ENCODE data around the gene RAD18.

RAD18 gene, protein sequence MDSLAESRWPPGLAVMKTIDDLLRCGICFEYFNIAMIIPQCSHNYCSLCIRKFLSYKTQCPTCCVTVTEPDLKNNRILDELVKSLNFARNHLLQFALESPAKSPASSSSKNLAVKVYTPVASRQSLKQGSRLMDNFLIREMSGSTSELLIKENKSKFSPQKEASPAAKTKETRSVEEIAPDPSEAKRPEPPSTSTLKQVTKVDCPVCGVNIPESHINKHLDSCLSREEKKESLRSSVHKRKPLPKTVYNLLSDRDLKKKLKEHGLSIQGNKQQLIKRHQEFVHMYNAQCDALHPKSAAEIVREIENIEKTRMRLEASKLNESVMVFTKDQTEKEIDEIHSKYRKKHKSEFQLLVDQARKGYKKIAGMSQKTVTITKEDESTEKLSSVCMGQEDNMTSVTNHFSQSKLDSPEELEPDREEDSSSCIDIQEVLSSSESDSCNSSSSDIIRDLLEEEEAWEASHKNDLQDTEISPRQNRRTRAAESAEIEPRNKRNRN

DNA sequence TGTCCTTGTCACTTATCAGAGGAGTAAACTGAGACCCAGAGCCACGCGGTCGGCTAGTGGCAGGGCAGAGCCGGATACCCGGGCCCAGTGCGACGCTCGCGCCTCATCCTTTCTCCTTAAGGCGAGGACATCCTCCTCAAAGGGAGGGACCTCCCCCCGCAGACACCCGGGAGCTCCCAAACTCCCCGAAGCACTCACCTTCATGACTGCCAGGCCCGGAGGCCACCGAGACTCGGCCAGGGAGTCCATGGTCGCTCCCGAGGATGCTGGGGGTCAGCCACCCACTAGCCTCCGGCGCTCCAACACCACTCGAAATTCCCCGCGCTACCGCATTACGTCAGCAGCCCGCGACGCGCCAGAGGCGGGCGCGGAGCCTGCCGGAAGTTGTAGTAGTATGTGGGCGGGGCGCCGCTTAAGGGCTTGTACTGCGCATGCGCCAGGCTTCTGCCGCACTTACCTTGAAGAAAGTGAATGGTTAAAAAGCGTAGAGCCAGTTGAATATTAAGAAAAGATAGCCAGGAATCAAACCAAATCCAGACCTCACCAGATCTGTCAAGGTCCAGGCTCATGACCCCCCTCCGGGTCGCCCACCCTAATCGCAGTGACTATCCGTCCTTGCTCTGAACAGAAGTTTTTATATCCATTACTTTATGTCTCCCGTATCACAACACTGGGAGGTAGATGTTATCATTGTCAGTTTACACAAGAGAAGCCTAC is at the start of gene RAD18:
Gene RAD18 (minus strand): TSS at position 336 of the 717 bp plus-strand sequence. CDS start 87 bp downstream, at position 249.
- DNase-seq (ENCODE audit: low spot score) = peak; percentile 89

- no peak for DNase-seq (ENCODE audit: low spot score)
These were observed 49.2 kb upstream of the RAD18 start for GRCh38 chr3:9012521-9012920.

DNA sequence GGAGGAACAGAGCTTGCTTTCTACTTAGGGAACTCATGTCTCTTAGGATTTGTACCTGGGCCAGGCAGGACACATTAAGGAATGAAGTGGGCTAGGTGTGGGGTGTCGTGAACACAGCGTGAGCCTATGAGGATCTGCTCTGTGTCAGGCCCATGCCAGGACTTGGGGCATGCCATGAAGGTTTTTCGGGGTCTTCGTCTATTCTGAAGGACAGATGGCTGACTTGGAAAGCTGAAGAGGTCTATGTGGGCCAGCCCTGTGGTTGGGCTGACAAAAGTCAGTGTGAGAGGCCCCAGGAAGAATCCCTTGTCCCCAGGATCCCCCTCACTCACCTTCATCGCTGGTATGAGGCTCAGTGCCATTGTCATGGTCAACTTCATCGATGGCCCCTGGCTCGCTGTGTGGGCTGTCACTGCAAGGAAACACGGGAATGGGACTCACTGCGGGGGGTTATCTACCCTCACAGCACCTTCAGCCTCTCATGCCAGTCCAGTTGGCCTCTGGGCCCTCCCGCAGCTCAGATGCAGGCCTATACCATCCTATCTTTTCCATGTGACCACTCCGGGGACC is 46.8 kb upstream of the RAD18 start:
- no peak for DNase-seq (ENCODE audit: low spot score)

- DNase-seq (ENCODE audit: low spot score) = no peak
These were observed 45.4 kb upstream of the RAD18 start for GRCh38 chr3:9008550-9009255.

DNA sequence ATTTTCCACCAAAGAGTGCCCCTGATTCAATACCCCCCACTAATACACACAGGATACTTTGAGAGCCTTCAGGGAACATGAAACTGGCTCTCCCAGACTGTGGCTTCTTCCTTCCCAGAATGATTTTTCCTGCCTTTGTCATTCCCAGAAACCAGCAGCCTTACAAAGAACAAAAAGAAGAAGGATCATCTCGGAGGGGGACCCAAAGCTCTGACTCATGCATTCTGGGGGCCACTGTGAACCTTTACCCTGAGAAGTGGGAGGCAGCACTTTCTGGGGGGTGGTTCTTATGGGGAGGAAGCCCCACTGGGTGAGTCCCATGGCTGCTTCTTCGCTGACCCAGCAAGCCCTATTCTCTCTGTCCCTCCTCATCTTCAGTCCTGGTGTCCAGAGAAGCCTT is 44.7 kb upstream of the RAD18 start:
- no peak for DNase-seq (ENCODE audit: low spot score)

DNA sequence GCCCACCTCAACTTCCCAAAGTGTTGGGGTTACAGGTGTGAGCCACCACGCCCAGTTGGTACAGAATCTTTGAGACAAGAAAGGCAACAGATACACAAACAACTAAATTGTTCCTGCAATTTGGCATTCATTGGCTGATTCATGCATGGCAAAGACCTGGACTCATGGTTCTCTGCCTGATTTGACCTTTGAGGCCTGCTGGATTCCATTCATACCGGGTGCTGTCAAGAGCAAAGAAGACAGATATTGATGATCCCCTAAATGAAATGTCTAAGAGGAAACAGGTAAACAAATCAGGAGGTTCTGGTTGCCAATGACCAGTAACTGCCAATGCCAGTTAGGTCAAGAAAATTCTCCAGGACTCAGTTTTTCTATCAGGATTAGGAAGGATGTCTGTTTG is 43.9 kb upstream of the RAD18 start:
- no peak for DNase-seq (ENCODE audit: low spot score)

- DNase-seq (ENCODE audit: low spot score) = no peak
These were observed 36.8 kb upstream of the RAD18 start for GRCh38 chr3:9000041-9000440.

DNA sequence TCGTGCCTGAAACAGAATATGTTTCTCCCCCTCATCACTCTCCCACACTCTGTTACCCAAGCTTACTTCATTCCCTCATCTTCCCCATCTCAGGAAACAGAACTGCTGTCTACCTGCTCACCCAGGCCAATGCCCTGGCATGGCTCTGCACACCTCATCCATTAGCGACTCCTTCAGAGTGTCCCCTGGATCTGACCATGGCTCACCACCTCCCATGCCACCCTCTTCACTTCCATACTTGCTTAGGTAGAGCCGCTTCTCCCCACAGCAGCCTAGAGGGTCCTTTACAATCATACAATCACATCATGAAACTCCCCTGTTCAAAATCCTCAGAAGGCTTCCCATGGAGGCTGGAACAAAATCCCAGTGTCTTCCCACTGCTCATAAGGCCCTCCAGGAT is 33.9 kb upstream of the RAD18 start:
- DNase-seq (ENCODE audit: low spot score) = no peak

- no peak for DNase-seq (ENCODE audit: low spot score)
These were observed 33.4 kb upstream of the RAD18 start for GRCh38 chr3:8996681-8997121.

DNA sequence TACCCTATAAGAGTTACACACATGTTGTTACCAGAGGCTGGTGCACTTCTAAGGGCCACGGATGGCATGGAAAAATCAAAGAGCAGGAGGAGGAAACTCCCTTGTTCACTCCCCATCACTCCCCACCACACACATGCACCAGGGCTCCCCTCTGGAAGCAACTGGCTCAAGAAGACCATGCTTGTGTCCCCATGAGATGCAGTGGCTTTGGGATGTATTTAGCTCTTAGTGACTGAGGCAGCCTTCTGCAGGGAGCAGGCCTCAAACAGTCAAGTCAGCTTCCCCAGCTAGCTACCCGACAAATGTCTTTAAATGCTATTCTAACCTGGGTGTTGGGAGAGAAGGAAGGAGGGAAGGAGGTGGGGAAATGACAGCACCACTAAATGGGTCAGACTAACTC is 32.9 kb upstream of the RAD18 start:
- DNase-seq (ENCODE audit: low spot score) = no peak

DNA sequence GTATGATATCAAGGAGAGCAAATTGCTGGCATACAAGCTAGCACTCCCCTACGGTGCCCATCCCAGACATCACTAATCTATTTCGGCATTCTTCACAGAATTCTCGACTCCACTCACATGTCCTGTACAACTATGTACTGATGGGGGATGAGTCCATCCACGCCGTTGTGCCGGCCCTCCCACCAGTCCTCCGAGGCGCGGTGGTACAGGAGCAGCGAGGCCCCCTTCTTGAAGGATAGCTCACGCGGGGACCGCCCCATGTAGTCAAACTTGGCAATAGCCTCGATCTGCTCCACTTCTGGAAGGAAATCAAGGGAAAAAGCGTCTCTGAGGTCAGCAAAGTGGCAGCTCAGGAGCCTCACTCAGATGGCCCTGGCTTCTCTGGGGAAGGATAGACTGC is 31.0 kb upstream of the RAD18 start:
- no peak for DNase-seq (ENCODE audit: low spot score)

- DNase-seq (ENCODE audit: low spot score) = no peak
These were observed 30.1 kb upstream of the RAD18 start for GRCh38 chr3:8993331-8993730.

DNA sequence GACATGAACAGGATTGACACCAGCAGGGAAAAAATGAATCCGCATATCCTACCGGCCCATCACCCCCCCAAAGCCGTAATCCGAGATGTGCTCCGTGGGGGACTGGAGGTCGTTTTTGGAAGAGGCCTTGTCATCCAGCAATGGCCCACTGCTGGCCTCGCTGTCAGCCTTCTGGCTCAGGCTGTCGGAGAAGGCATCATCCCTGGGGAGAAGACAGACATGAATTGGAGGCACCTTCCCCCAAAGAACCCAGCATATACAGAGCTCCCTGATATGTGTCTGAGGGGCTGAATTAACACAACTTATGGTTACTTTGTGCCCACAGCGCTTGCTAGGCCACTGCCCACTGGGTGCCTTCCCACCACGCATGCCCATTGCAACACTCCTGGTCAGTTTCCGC is 29.6 kb upstream of the RAD18 start:
- no peak for DNase-seq (ENCODE audit: low spot score)

DNA sequence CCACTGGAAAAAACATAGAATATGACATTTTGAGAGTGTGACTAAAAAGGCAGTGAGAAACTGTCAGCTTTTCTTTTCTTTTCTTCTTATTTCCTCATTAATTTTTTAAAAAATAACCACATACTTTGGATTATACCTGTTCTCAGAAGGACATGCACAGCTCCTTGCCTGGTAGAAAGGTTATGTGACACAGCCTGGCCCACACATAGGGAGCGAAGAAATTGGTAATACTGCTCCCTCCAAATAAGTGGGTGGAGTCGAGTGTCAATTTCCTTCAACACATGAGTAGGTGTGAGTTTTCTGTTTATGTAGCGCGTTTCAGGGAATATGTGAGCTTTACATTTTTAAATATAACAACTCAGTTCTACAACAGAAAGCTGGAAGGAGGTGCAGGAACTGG is 28.9 kb upstream of the RAD18 start:
- no peak for DNase-seq (ENCODE audit: low spot score)

GRCh38 chr3:8990266-8991215 is 27.3 kb upstream of the RAD18 start:
- DNase-seq (ENCODE audit: low spot score) = no peak

GRCh38 chr3:8988791-8989558 is 25.7 kb upstream of the RAD18 start:
- DNase-seq (ENCODE audit: low spot score) = no peak

- no peak for DNase-seq (ENCODE audit: low spot score)
These were observed 25.0 kb upstream of the RAD18 start for GRCh38 chr3:8988384-8988655.

DNA sequence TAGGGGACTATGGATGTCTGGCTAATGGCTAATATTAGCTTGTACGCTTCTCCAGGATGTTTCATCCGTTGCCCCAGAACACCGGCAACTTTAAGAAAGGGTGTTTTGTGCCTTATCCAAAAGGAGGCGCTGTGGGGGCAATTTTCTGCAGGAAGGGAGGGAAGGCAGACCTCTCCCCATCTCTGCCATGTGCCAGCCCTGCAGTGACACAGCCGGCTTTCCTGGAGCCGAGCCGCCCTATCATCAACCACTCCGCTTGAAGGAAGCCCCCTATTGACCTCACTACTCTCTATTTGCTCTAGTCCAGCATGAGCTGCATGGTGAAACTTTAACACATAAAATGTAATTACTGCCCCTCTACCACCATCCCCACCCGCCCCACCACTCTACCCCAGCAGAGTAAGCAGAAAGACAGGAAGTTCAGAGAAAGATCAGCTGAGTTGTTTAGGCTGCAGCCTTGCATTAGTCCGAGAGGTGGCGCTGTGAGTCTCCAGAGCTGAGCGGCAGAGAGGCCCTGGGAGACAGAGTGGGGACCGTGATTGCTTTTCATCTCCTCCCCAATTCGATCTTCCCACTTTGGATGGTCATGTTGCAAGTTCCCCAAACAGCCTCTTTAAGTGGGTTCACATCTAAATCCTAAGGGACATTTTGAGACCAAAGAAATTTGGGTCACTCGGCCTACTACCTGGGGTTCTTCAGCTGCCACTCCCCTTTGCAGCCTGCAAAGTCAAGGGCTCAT is 24.5 kb upstream of the RAD18 start:
- peak; percentile 46 for DNase-seq (ENCODE audit: low spot score)

DNA sequence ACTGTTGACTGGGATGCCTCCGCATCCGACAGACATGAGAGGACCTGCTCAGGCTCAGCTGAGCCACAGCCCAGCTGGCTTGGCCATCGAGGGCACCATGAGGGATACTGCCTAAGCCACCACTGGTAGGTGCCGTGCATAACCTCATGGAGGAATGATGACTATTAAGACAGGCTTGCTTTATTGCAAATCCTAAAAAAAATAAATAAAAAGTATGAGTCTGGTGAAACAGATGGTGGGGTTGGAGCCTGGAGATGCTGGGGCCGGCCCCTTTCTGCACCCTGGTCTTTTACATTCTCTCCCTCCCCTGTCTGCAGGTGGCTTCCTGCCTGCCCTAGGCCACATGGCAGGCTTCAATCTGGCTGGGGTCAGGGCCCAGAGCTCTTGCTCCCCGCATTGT is 24.0 kb upstream of the RAD18 start:
- DNase-seq (ENCODE audit: low spot score) = no peak

DNA sequence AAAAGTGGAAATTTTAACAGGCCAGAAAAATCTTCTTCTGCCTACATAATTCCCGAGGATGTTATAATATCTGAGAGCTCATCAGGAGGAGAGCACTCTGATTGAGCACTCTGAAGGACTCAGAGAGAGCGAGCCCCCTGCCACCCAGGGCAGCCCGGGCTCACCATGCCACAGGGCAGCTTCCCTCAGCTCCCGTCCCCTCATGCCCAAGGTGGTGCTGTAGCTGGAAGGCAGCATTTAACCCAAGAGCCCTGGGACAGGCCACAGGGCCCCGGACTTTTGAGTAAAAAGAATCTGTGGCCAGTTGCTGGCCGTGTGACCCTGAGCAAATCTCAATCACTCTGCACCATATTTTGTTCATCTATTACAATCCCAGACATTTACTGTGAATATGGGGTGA is 23.5 kb upstream of the RAD18 start:
- DNase-seq (ENCODE audit: low spot score) = no peak
